Vagina (tissue), 2 donors: ENCODE results near the gene ARL6IP6. TPM values are rescaled to one million over a fixed set of nuclear protein-coding genes. Genes with fewer than 3 reads are reported as not detected.

Experiments
- DNase-seq, 2 donors: peaks; one replicate each; pipeline ENCODE4 v3.0.0-alpha.2; 2017; ENCODE audit errors: extremely low spot score in 2 of 2
- H3K27ac ChIP-seq: fragments of 200-600 bp; sonication (generic); one replicate; pipeline ENCODE4 v1.5.1; 2019
- H3K27me3 ChIP-seq: fragments of 200-600 bp; sonication (generic); one replicate; pipeline ENCODE4 v1.5.1; 2019
- H3K36me3 ChIP-seq, 2 donors: fragments of 200-600 bp; sonication (generic); one replicate each; pipeline ENCODE4 v1.5.1; 2017 to 2019
- H3K4me1 ChIP-seq: fragments of 200-600 bp; sonication (generic); one replicate; pipeline ENCODE4 v1.5.1; 2019
- H3K4me3 ChIP-seq, 2 donors: fragments of 200-600 bp; sonication (generic); 1 replicate in 1 of 2; 2 replicates in 1 of 2; pipeline ENCODE4 v1.5.1; 2016 to 2019
- H3K9me3 ChIP-seq: fragments of 200-600 bp; sonication (generic); one replicate; pipeline ENCODE4 v1.5.1; 2019
- CTCF ChIP-seq, 3 experiments: fragments of 450-650 bp in 2 of 3; fragments of 200-600 bp in 1 of 3; sonication (generic) in 1 of 3; IDR thresholded peaks; one replicate each; pipeline ENCODE4 v1.5.1; 2017 to 2019; ENCODE audit warnings: antibody characterized with exemption in 3 of 3, mild to moderate bottlenecking in 2 of 3, moderate library complexity in 2 of 3
- POLR2A ChIP-seq, 2 donors: fragments of 450-650 bp; IDR thresholded peaks; one replicate each; pipeline ENCODE4 v1.6.1; 2017; ENCODE audit warnings: antibody characterized with exemption in 2 of 2, mild to moderate bottlenecking in 2 of 2, moderate library complexity in 2 of 2
- POLR2AphosphoS5 ChIP-seq, 2 donors: sonication (generic); formaldehyde crosslinking; IDR thresholded peaks; one replicate each; pipeline ENCODE4 v1.9.0; 2017; ENCODE audit warnings: antibody characterized with exemption in 2 of 2, mild to moderate bottlenecking in 2 of 2, low read depth in 1 of 2; ENCODE audit not compliant: insufficient read depth in 1 of 2
- intact Hi-C: fragments of 100-400 bp; cut with DNase I; formaldehyde crosslinking; loops from one replicate; pipeline ENCODE4 v1.15.1; 2023
- total RNA-seq: library from RNA; depleted of rRNA; stranded (reverse); fragments of >200 nt; gene quantifications from one replicate; pipeline ENCODE4 v1.2.3, GENCODE V29; 2016

Gene ARL6IP6
- total RNA-seq, 1 donor from 2014 or later: 15.2 TPM

DNA sequence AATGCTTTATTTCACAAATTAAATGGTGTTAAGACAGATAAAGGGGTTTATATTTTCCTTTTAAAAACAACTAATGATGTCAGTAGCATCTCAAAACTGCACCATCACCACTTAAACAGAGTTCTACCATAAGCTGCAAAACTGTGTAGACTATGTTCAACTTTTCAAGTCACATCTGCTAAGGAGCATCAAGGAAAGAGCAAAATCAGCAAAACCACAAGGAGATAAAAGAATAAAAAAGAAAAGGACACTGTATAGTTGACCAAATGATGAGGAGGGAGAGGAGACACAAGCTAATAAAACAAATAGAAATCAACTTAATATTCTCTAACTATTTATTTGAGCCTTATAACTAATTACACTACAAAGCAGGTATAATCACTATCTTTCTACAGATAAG is 35.0 kb upstream of the ARL6IP6 start:
- H3K36me3 ChIP-seq: peaks cover 0 to 22% of the 10 kb centered on the region in 2 donors
- no peaks in the 10 kb centered on the region for H3K4me1 ChIP-seq
- TF ChIP-seq POLR2A (IDR thresholded peaks at IDR 0.05) (no peak), POLR2AphosphoS5 (IDR thresholded peaks at IDR 0.05; ENCODE audit: insufficient read depth in 1 of 2, low read depth in 1 of 2) (no peak), CTCF (IDR thresholded peaks at IDR 0.05) (no peak)
- no peak overlapping the region for H3K4me3 ChIP-seq
- no peak for DNase-seq
- no peak overlapping the region for H3K27ac ChIP-seq
- no peaks in the 10 kb centered on the region for H3K9me3 ChIP-seq
- no peaks in the 10 kb centered on the region for H3K27me3 ChIP-seq
- intact Hi-C loops: no loop called here

DNA sequence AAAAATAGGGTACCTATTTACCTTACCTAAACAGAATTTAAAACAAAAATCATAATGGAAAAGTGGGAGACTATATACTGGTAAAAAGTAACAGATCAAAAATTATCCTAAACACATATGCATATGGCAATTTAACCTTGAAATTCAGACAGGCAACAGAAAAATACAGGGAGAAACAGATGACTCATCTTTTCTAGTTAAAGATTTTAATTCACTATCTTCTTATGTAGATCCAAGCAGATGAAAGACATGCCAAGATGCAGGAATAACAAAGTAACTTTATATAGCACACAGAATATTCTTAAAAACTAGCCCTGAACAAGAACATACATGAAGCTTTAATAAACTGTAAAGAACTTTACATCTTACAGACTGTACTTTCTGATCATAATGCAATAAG is 32.1 kb upstream of the ARL6IP6 start:
- Histone ChIP-seq H3K4me3 (no peak overlapping the region), H3K36me3 (peaks cover 0 to 3% of the 10 kb centered on the region in 2 donors), H3K27me3 (no peaks in the 10 kb centered on the region), H3K9me3 (no peaks in the 10 kb centered on the region), H3K27ac (no peak overlapping the region), H3K4me1 (no peaks in the 10 kb centered on the region)
- no peak for DNase-seq
- TF ChIP-seq POLR2AphosphoS5 (IDR thresholded peaks at IDR 0.05; ENCODE audit: insufficient read depth in 1 of 2, low read depth in 1 of 2) (no peak), CTCF (IDR thresholded peaks at IDR 0.05) (no peak), POLR2A (IDR thresholded peaks at IDR 0.05) (no peak)
- intact Hi-C loops: no loop called here

GRCh38 chr2:152693033-152693432 is 25.4 kb upstream of the ARL6IP6 start:
- DNase-seq: no peak
- TF ChIP-seq CTCF (IDR thresholded peaks at IDR 0.05): no peak
- H3K27ac ChIP-seq: no peak overlapping the region
- H3K36me3 ChIP-seq: no peaks in the 10 kb centered on the region
- intact Hi-C loops: no loop called here
- peaks cover 4% of the 10 kb centered on the region for H3K4me1 ChIP-seq
- no peaks in the 10 kb centered on the region for H3K9me3 ChIP-seq
- no peaks in the 10 kb centered on the region for H3K27me3 ChIP-seq
- H3K4me3 ChIP-seq: no peak overlapping the region

GRCh38 chr2:152694161-152694661 is 24.2 kb upstream of the ARL6IP6 start:
- Histone ChIP-seq H3K9me3 (no peaks in the 10 kb centered on the region), H3K4me1 (peaks cover 4% of the 10 kb centered on the region), H3K27ac (no peak overlapping the region), H3K27me3 (no peaks in the 10 kb centered on the region), H3K4me3 (peak overlapping the region in 1 of 2 donors; percentile 21), H3K36me3 (no peaks in the 10 kb centered on the region)
- no peak for TF ChIP-seq CTCF (IDR thresholded peaks at IDR 0.05)
- TF ChIP-seq POLR2A (IDR thresholded peaks at IDR 0.05): no peak
- TF ChIP-seq POLR2AphosphoS5 (IDR thresholded peaks at IDR 0.05; ENCODE audit: insufficient read depth in 1 of 2, low read depth in 1 of 2): no peak
- intact Hi-C loops: no loop called here
- no peak for DNase-seq

- Histone ChIP-seq H3K36me3 (no peaks in the 10 kb centered on the region), H3K4me1 (peaks cover 4% of the 10 kb centered on the region), H3K27me3 (no peaks in the 10 kb centered on the region), H3K9me3 (no peaks in the 10 kb centered on the region), H3K27ac (no peak overlapping the region), H3K4me3 (no peak overlapping the region)
- no peak for DNase-seq
- intact Hi-C loops: no loop called here
- TF ChIP-seq POLR2A (IDR thresholded peaks at IDR 0.05) (no peak), POLR2AphosphoS5 (IDR thresholded peaks at IDR 0.05; ENCODE audit: insufficient read depth in 1 of 2, low read depth in 1 of 2) (no peak), CTCF (IDR thresholded peaks at IDR 0.05) (no peak)
Observed at GRCh38 chr2:152695763-152696162, 22.7 kb upstream of the ARL6IP6 start.
